Superior temporal gyrus (tissue), 1 donor: ENCODE measurements around the gene HM13.
A peak's percentile ranks its signal among the peaks of the same experiment; 100 is the strongest.
"Not testable (repeated sequence)": the region's sequence is repeated elsewhere in the genome, so short reads cannot be mapped to it uniquely, and the experiment has no call there.

Experiments
- DNase-seq: peaks from one replicate; pipeline ENCODE4 v3.0.0-alpha.2; 2016; ENCODE audit errors: extremely low spot score

Gene HM13

DNA sequence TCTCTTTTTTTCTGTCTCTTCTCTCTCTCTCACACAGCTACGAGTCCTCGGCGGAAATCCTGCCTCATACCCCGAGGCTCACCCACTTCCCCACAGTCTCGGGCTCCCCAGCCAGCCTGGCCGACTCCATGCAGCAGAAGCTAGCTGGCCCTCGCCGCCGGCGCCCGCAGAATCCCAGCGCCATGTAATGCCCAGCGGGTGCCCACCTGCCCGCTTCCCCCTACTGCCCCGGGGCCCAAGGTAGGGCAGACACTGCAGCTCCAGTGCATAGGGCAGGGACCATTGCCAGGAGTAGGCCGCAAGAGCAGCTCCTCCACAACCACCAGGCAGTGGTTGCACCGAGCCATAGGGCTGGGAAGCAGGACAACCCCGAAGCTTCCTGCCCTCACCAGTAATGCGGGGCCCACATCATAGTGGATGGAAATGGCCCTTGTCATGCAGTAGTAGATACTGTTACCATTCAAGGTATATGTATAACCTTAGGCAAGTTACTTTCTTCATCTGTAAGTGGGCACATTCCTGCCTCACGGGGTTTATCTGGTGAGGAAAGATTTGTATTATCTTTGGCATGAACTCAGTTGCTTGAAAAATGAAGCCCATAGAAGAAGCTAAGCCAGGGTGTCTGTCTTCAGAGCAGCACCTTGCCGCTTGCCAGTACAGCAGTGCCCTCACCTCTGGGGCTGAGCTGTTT lies 53.9 kb downstream of the HM13 start:
- DNase-seq, result no peak

- DNase-seq, result no peak
These were observed 54.5 kb downstream of the HM13 start for GRCh38 chr20:31568773-31569162.

DNA sequence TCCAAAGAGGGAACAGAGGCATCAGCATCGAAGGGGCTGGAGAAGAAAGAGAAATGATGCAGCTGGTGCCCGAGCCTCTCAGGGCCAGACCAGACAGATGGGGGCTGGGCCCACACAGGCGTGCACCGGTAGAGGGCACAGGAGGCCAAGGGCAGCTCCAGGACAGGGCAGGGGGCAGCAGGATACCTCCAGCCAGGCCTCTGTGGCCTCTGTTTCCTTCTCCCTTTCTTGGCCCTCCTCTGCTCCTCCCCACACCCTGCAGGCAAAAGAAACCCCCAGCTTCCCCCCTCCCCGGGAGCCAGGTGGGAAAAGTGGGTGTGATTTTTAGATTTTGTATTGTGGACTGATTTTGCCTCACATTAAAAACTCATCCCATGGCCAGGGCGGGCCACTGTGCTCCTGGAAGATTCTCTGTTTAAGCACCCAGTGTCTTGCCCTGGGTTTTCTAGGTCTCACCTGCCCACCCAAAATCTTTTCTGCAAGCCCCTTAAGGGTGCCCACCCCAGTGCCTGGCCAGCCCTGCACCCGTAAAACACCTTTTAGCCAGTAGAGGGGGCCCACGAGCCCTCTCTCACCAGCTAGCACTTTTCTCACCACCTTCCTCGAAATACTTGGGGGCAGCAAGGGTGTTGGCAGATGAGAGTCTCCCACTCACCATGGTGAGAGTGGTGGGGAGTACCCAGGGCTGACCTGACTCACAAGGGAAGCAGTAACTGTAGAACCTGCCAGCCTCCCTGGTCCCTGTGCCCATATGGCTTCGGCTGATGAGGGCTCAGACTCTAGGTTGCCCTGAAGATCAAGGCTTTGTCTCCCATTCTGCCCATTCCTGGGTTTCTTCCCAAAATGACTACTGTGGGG lies 55.1 kb downstream of the HM13 start:
- DNase-seq, result peak; percentile 82

DNA sequence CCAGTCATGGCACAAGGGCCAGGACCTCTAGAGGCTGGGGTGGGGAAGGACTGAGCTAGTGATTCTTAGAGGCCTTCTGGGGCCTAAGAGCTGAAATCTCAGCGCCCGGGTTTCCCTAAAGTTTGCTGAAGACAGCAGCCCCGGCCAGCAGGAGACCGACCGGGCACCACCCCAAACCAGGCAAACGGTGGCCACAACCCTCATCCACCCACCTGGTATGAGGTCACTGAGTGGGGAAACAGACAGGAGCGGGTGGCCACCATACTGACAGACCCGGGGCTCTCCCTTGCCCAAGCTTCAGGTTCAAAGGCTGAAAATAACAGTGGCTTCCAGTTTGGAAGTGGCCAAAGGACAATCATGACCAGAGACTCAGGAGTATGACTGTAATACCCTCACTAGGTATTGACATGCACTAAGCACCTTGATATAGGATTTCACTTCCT lies 55.8 kb downstream of the HM13 start:
- DNase-seq, result no peak

GRCh38 chr20:31570735-31571617 lies 56.7 kb downstream of the HM13 start:
- DNase-seq, result peak; percentile 88

GRCh38 chr20:31572042-31572700 lies 57.9 kb downstream of the HM13 start:
- no peak for DNase-seq

DNA sequence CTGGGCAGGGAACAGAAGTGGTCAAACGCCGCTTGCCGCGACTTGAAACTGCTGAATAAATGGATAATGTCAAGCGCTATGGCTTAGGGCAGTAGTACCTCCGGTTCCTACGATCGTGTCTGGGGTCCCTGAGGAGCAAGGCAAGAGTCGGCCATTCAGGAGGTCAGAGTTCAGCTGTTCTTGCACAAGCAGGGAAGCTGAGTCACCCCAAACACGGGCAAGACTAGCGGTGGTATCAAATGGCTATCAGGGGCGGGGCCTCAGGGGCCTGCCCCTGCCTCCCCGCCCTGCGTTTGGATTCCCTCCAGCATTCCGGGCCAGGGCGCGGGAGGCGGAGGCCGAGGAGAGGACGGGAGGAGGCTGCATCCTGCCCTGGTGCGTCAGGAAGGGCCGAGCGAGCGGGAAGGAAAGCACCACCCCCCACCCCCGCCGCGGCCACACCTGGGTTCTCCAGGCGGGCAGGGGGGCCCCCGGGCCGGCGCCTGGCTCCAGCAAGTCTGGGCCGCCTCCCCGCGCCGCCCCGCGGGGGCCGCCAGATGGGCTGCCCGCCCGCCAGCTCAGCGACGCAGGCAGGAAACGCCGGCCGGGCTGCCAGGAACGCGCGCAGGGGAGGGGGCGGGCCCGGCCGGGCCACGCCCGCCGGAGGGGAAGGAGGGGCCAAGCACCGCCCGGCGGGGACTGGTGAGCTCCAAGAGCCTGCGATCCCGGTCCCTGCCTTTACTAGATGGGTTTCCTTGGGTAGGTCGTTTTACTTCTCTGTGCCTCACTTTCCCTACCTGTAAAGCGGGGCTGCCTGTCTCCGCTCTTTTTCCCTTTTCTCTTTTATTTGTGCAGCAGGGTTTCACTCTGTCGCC lies 58.7 kb downstream of the HM13 start:
- peak; percentile 82 for DNase-seq

DNA sequence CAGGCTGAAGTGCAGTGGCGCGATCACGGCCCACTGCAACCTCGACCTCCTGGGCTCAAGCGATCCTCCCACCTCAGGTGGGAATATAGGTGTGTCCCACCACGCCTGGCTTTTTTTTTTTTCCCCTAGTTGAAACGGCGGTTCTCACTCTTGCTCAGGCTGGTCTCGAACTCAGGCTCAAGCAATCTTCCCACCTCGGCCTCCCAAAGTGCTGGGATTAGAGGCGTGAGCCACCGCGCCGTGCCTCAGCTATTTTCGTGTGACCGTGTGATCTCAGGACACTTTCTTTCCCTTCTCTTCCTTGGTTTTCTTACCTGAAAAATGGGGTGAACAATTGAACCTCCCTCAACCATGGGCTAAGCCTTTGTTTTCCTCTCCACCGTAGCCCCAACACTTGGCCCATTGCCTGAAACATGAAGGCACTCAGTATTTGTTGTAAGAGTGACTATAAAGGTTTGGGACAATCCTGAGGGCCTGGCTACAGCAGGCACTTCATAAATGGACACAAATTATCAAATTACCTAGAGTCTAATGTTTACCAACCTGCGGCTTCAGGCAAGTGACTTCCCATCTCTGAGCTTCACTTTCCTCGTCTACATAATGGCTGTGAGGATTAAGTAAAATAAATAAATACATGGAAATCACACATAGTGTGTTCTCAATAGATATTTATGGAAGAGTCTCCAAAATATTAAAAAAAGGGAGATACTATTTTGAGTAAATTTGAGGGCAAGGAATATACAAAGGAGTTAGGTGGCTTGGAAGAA lies 59.5 kb downstream of the HM13 start:
- DNase-seq, result no peak

GRCh38 chr20:31574986-31575385 lies 60.7 kb downstream of the HM13 start:
- DNase-seq, result not testable (repeated sequence)

- no peak for DNase-seq
These were observed 62.5 kb downstream of the HM13 start for GRCh38 chr20:31576751-31577150.

GRCh38 chr20:31577194-31577593 lies 63.0 kb downstream of the HM13 start:
- no peak for DNase-seq

DNA sequence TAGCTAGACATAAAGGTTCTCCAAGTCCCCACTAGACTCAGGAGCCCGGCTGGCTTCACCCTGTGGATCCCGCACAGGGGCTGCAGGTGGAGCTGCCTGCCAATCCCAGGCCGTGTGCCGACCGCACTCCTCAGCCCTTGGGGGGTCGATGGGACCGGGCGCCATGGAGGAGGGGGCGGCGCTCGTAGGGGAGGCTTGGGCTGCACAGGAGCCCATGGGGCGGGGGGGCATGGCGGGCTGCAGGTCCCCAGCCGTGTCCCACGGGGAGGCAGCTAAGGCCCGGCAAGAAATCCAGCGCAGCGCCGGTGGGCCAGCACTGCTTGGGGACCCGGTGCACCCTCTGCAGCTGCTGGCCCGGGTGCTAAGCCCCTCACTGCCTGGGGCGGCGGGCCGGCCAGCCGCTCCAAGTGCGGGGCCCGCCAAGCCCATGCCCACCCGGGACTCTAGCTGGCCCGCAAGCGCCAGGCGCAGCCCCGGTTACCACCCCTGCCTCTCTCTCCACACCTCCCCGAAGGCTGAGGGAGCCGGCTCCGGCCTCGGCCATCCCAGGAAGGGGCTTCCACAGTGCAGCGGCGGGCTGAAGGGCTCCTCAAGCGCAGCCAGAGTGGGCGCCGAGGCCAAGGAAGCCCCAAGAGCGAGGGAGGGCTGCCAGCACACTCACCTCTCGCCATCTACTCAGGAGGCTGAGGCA lies 64.4 kb downstream of the HM13 start:
- DNase-seq, result no peak

- no peak for DNase-seq
These were observed 65.0 kb downstream of the HM13 start for GRCh38 chr20:31579245-31579644.

- DNase-seq, result not testable (repeated sequence)
These were observed 65.9 kb downstream of the HM13 start for GRCh38 chr20:31579941-31580651.

- DNase-seq, result no peak
These were observed 66.5 kb downstream of the HM13 start for GRCh38 chr20:31580706-31581105.

GRCh38 chr20:31581391-31581790 lies 67.1 kb downstream of the HM13 start:
- DNase-seq, result no peak

GRCh38 chr20:31587545-31588389 lies 73.5 kb downstream of the HM13 start:
- no peak for DNase-seq
